ENCODE data around the gene PDSS1.
"Not testable (repeated sequence)": the region's sequence is repeated elsewhere in the genome, so short reads cannot be mapped to it uniquely, and the experiment has no call there.

Gene PDSS1

GRCh38 chr10:26697163-26697921 is at the start of gene PDSS1:
PDSS1 (plus strand) TSS chr10:26697701; CDS start chr10:26697712, 11 bp downstream.
- peak; percentile 93 to 94 (median 94) for DNase-seq

DNA sequence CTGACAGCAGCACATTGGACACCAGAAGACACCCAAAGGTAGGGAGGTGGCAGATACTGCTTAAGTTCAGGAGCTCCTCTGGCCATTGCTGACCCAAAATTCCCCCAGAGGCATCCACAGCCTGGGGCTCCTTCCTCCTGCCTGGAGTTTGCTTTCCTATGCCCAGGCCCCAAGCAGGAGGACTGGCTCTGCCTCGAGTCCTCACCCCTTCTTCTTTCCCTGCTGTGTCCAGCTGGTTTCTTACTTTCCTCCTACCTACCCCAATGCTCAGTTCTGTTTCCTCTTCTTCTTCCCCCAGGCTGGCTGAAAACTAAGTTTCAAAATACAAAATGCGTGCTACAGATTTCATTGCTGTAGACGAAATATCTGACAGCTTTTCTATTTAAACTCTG is 49.3 kb upstream of the PDSS1 start:
- DNase-seq: not testable (repeated sequence)

GRCh38 chr10:26650406-26650805 is 47.1 kb upstream of the PDSS1 start:
- no peak for DNase-seq

DNA sequence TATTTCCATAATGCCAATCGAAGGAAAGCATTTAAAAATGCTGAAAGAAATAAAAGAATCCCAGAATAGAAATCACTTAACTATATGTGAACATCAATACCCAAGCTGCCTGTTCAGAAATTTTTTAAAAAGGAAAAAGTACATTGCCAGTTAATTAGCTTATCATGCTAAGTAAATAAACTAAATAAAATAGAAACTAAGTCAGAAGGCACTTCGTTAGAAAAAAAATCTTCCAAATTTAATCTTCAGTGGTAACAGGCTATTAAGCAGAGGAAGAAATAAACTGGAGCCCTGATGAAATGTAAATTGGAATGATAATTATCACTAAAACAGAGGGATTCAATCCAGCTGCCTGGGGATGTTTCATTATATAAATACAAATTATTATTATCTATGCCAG is 46.0 kb upstream of the PDSS1 start:
- DNase-seq: not testable (repeated sequence)

GRCh38 chr10:26653004-26653403 is 44.5 kb upstream of the PDSS1 start:
- DNase-seq: no peak

DNA sequence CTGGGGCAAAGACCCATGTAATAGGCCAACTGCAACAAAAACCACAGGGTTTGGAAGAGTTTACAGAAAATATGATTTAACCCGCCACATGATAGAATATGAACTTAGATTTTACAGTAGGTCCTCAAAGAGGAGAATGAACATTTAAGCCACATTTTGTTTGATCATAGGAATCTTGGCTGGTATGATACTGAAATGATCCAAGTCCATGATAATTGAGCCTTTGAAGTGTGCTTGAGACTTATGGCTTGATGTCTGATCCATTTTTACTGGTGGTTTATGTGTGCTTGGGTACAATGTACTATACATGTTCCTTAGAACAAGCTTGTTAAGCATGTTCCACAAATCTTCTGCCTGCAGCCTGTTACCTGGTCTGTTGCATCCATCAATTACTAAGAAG is 41.8 kb upstream of the PDSS1 start:
- no peak for DNase-seq

GRCh38 chr10:26662864-26663263 is 34.6 kb upstream of the PDSS1 start:
- DNase-seq: no peak

DNA sequence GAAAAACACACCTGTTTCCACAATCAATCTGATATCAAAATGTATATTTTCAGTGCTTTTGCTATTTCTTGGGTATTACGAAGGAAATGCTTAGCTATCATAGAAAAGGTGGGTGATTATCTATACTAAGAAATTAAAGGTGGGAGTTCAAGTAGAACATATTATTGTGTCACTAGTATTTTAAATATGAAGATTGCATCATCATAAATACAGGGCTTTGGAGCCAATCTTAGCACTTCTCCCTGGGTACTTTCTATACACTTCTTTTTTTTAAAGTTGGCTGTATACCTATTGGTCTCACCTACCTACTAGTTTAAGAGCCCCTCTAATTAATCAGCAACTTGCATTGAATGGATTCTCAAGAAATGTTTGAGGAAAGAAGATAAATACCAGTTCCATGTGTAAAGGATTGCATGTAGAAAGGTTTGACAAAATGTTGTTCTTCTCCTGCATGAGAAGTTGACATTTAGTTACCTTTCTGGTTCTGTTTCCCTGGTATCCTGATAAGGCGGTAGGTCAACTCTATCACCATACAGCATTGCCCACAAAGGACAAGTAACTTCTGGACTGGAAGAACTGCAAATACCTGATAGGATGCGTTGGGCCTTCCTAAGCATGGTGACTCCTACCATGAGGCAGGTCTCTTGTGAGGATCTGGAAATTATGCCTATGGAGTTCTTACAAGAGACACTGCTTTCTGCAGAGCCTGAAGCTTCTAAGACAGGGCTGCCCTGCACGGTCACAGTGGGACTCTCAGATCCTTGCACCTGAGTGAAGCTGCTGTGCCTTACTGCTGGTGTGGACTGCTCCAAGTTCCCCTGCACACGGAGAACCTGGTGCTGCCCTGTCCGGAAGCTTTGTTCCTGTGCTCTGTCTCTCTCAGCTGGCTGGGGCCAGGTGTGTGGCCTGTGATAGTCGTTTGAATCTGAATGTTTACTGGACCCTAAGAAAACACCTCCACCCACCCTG is 32.1 kb upstream of the PDSS1 start:
- no peak for DNase-seq

- no peak for DNase-seq
Measured at GRCh38 chr10:26675873-26676257, 21.6 kb upstream of the PDSS1 start.

GRCh38 chr10:26679588-26679987 is 17.9 kb upstream of the PDSS1 start:
- no peak for DNase-seq

DNA sequence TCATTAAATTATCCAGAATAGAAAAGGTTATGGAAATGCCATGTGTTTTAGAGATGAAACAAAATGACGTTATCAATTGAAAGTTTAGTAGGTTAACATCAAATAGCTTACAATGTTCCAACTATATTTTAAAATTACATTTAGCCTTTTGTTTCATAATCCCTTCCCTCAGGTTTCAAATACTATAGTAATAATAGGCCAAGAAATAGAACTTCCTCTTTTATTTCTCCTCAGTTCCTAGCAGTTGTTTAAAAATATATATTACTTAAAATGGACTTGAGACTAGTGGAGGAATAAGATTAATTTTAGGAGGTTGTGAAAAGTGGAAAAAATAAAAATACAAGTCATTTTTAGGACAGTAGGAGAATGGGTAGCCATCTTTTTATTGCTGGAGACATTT is 16.4 kb upstream of the PDSS1 start:
- DNase-seq: peak in 2 of 3 donors; percentile 41 to 49

DNA sequence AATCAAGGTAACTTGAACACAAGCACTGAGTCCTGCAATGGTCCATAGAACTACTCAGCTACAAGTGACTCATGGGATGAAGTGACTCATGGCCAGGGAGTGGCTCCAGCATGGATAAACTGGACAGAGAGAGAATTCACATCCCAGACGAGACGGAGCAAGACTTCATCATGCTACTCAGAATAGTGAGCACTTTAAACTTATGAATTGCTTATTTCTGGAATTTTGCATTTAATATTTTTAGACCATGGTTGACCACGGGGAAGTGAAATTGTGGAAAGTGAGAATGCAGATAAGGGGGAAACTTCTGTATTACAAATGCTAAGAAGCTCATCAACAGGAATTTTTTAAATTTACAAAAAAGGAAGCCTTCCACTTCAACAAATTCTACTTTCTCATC is 15.5 kb upstream of the PDSS1 start:
- peak; percentile 72 to 92 (median 90) for DNase-seq

DNA sequence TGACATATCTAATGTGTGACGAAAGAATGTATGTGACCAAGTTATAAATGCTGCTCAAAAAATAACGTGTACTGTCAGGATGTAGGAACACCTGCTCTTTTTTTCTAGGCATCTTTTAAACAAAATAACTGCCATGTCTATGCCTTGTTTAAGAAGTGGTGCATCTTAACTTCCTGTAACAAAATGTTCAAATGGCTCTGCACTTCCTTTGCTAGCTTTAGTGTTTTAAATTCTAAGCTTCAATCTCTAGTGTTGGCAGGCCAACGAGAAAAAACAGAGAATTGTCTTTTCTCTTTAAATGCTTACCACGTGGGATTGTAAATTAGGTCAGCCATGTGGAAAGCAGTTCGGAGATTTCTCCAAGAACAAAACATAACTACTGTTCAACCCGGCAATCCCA is 14.6 kb upstream of the PDSS1 start:
- no peak for DNase-seq

DNA sequence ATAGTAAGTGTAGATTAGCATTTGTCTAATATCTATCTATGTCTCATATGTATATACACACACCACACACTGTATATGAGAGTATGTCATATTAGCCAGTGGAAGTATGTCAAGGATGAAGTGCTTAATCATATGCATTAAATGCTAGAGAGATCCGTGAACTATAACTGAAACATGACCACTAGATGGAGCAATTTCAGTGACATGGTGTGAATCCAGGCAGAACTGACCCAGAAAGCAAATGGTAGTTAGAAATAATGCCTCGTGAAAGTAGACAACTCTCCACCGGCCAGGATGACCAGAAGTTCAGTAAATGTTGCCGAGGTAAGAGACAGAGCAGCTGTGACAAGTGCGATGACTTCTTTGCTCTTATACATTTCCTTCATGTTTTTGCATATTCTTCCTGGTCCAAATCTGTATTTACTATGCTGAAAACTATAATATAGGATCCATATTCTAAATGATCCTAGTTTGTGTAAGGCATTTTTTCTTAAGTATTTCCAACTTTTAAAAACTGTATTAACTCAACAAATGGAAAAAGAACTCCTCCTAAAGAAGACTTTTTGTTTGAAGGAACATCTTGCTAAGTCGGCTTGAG is 12.7 kb upstream of the PDSS1 start:
- peak; percentile 57 to 80 (median 78) for DNase-seq

GRCh38 chr10:26685441-26685840 is 12.1 kb upstream of the PDSS1 start:
- peak in 2 of 3 donors; percentile 63 to 70 for DNase-seq

GRCh38 chr10:26689399-26689798 is 8.1 kb upstream of the PDSS1 start:
- DNase-seq: no peak

GRCh38 chr10:26690731-26691475 is 6.6 kb upstream of the PDSS1 start:
- DNase-seq: peak; percentile 80 to 88 (median 83)

DNA sequence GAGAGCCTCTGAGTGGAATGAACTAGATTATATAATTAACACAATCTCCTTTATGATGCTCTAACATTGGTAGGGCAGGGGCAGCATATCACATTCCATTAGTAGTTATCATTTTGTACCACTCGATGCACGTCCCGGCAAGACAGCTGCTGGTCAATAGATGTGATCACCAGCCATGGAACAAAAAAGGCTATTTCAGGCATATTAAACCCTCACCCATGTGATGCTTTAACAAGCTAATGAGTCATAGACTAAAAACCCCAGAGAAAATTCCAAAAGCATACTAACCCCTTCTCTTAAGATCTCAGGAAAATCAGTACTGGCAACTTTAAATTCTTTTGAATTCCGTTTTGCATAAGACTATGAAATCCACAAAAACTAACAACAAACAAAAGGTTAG is 3.0 kb upstream of the PDSS1 start:
- peak; percentile 64 to 78 (median 70) for DNase-seq

- no peak for DNase-seq
Measured at GRCh38 chr10:26696786-26697162, 727 bp upstream of the PDSS1 start.

DNA sequence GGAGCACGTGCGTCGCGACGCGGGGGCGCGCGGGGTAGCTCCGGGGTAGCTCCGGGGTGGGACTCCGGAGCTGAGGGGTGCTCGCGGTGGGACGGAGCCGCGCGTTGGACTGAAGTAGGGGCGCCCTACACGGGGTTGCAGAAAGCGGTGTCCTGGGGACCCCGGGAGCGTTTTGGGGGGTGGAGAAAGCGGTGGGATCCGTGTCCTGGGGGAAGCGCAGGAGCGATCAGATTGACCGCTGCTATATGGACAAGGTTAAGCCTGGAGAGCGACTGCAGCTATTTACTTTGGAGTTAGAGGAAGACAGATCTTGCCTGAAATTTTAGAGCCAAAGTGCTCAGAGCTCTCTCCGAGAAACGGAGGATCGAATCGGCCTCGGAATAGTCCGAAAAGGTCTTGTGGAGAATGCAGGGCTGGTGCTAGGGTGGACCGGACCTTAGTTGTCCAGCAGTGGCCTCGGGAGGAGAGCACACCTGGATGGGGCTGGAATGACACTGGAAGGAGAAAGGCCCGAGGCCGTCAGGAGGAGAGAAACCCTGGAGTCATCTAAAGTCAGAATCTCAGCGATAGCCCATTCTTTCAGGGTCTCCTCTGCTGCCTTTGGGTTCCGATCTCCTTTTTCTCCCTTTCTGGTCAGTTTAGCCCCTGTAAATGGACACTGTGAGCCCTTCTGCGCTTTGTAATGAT is 564 bp downstream of the PDSS1 start:
- DNase-seq: peak in 1 of 3 donors; percentile 20

DNA sequence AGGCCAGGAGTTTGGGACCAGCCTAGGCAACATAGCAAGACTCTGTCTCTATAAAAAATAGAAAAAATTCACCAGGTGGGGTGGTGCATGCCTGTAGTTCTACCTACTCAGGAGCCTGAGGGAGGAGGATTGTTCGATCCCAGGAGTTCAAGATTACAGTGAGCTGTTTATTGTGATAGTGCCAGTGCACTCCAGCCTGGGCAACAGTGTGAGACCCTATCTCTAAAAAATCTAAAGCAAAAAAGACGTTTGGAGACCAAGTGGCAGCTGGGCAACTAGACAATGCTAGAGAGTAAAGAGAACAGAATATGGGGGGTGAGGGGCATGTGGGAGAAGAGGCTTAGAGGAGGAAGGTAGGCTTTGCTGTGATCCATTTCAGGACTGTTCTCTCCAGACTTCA is 1.4 kb downstream of the PDSS1 start:
- no peak for DNase-seq

- DNase-seq: no peak
Measured at GRCh38 chr10:26699631-26700030, 2.1 kb downstream of the PDSS1 start.
